Measurements from ENCODE around the gene ARRDC2. TPM values are rescaled to one million over a fixed set of nuclear protein-coding genes. Genes with fewer than 3 reads are reported as not detected.

The ARRDC2 gene
- total and polyA plus RNA-seq, 9 of the 15 experiments (the other 6 are each of a cell fraction or from before 2014, with no cell fraction given) = 1.9 to 27.4 (median 15.2) TPM

GRCh38 chr19:17996826-17997316, 11.1 kb upstream of the ARRDC2 start (continued):
- peak; percentile 95 for TF ChIP-seq REST (IDR thresholded peaks at IDR 0.05; ENCODE audit: borderline replicate concordance)
- TF ChIP-seq REST (CRISPR knock-in tag; IDR thresholded peaks at IDR 0.05; ENCODE audit: low read depth) = no peak; the same call in 1 of the 2 replicates
- TF ChIP-seq RCOR1 (IDR thresholded peaks at IDR 0.05; ENCODE audit: borderline replicate concordance in 1 of 2, low read depth in 2 of 2, low read length in 2 of 2) = peak in 1 of 2 experiments; percentile 39; a peak in 1 of 4 replicates
- TF ChIP-seq, protein P1, sequence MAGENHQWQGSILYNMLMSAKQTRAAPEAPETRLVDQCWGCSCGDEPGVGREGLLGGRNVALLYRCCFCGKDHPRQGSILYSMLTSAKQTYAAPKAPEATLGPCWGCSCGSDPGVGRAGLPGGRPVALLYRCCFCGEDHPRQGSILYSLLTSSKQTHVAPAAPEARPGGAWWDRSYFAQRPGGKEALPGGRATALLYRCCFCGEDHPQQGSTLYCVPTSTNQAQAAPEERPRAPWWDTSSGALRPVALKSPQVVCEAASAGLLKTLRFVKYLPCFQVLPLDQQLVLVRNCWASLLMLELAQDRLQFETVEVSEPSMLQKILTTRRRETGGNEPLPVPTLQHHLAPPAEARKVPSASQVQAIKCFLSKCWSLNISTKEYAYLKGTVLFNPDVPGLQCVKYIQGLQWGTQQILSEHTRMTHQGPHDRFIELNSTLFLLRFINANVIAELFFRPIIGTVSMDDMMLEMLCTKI (IDR thresholded peaks at IDR 0.05; ENCODE audit: partially characterized antibody) = no peak
- no peak; the same call in 1 of the 2 replicates for TF ChIP-seq ZEB2 (IDR thresholded peaks at IDR 0.05)
- TF ChIP-seq BCOR (IDR thresholded peaks at IDR 0.05) = 0 out of 2 replicates have a peak, but pooled peaks have one; percentile 31
- TF ChIP-seq BRD4 (IDR thresholded peaks at IDR 0.05) = no peak
- no peak for TF ChIP-seq RHOXF2B (CRISPR knock-in tag; conservative IDR thresholded peaks at IDR 0.05)
- TF ChIP-seq CTBP1 (IDR thresholded peaks at IDR 0.05; ENCODE audit: borderline replicate concordance) = peak; percentile 73; the same call in 1 of the 2 replicates
- peak; percentile 45 for TF ChIP-seq CEBPG (CRISPR knock-in tag; IDR thresholded peaks at IDR 0.05)
- no peak; a peak in 1 of 4 replicates for TF ChIP-seq CEBPG (tag; conservative IDR thresholded peaks at IDR 0.05 in 1 of 2, IDR thresholded peaks at IDR 0.05 in 1 of 2)
- no peak for TF ChIP-seq ZBTB34 (CRISPR knock-in tag; IDR thresholded peaks at IDR 0.05)
- TF ChIP-seq MTA3 (IDR thresholded peaks at IDR 0.05; ENCODE audit: borderline replicate concordance) = peak; percentile 63; the same call in 1 of the 2 replicates
- TF ChIP-seq SIN3A (IDR thresholded peaks at IDR 0.05; ENCODE audit: borderline replicate concordance in 2 of 2, control insufficient read depth in 1 of 2, low read depth in 2 of 2, low read length in 2 of 2) = 0 out of 4 replicates have a peak, but pooled peaks of 1 of the 2 experiments have one; percentile 28
- no peak for TF ChIP-seq BMI1 (IDR thresholded peaks at IDR 0.05; ENCODE audit: low read length)
- TF ChIP-seq MECOM (CRISPR knock-in tag; IDR thresholded peaks at IDR 0.05) = no peak
- no peak for TF ChIP-seq ZNF282 (CRISPR knock-in tag; IDR thresholded peaks at IDR 0.05)
